ENCODE measurements around the gene ZBTB7C.

DNA sequence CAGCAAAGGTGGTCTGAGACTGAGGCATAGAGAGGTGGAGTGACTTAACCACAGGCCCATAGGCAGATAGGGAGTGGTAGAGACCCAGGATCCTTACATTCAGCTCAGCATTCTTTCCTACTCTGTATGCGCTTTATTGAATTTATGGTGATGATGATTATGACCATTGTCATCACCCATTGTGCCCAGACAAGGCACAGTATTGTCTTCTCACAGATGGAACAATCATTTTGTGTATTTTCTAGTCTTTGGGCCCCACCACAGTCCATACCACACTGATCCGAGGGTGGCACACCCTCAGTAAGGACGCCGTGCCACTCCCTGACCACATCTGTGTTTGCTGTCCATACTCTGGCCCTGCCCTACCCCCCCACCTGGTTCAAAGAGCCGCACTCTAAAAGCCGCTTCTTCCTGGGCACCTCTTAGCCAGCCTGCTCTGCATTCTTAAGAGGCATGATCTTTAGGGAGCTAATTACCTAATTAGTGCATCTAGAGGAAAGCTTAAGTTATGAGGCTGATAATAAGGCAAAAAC lies 299.2 kb downstream of the ZBTB7C start:
- no peak for TF ChIP-seq SUZ12 (IDR thresholded peaks at IDR 0.05; ENCODE audit: extremely low read depth, insufficient read depth, insufficient read length)
- no peak for TF ChIP-seq ZNF274 (IDR thresholded peaks at IDR 0.05; ENCODE audit: low read depth, low read length)
- no peak for TF ChIP-seq YY1 (IDR thresholded peaks at IDR 0.05; ENCODE audit: insufficient read depth, insufficient read length)

All from NT2/D1 (cell line).